Skeletal muscle satellite cell (primary cell): Measurements from ENCODE around the gene SEMA6D. TPM values are rescaled to one million over a fixed set of nuclear protein-coding genes. Genes with fewer than 3 reads are reported as not detected.

Source experiments
- H3K27me3 ChIP-seq: 2 replicates; pipeline ENCODE4 v1.7.0; 2013; ENCODE audit warnings: low read length; ENCODE audit not compliant: control insufficient read depth, insufficient read depth
- H3K36me3 ChIP-seq: 2 replicates; pipeline ENCODE4 v1.7.0; 2013; ENCODE audit warnings: mild to moderate bottlenecking, control low read depth, low read length; ENCODE audit not compliant: insufficient read depth
- H3K4me1 ChIP-seq: 2 replicates; pipeline ENCODE4 v1.7.0; 2013; ENCODE audit warnings: low read length; ENCODE audit not compliant: control insufficient read depth, insufficient read depth
- H3K4me2 ChIP-seq: 2 replicates; pipeline ENCODE4 v1.7.0; 2013; ENCODE audit warnings: mild to moderate bottlenecking, low read length
- H3K4me3 ChIP-seq: 2 replicates; pipeline ENCODE4 v1.7.0; 2013; ENCODE audit warnings: low read length
- H3K9ac ChIP-seq: 2 replicates; pipeline ENCODE4 v1.7.0; 2013; ENCODE audit warnings: mild to moderate bottlenecking, low read depth, low read length, moderate library complexity
- H3K9me3 ChIP-seq: replicated peaks from 2 replicates; pipeline ENCODE4 v1.7.0; 2013; ENCODE audit warnings: mild to moderate bottlenecking, control low read depth, low read length
- total RNA-seq: library from RNA; depleted of rRNA; stranded (reverse); fragments of >200 nt; gene quantifications from 2 replicates; pipeline ENCODE4 v1.2.3, GENCODE V29; 2012; rRNA removed

The SEMA6D gene, protein sequence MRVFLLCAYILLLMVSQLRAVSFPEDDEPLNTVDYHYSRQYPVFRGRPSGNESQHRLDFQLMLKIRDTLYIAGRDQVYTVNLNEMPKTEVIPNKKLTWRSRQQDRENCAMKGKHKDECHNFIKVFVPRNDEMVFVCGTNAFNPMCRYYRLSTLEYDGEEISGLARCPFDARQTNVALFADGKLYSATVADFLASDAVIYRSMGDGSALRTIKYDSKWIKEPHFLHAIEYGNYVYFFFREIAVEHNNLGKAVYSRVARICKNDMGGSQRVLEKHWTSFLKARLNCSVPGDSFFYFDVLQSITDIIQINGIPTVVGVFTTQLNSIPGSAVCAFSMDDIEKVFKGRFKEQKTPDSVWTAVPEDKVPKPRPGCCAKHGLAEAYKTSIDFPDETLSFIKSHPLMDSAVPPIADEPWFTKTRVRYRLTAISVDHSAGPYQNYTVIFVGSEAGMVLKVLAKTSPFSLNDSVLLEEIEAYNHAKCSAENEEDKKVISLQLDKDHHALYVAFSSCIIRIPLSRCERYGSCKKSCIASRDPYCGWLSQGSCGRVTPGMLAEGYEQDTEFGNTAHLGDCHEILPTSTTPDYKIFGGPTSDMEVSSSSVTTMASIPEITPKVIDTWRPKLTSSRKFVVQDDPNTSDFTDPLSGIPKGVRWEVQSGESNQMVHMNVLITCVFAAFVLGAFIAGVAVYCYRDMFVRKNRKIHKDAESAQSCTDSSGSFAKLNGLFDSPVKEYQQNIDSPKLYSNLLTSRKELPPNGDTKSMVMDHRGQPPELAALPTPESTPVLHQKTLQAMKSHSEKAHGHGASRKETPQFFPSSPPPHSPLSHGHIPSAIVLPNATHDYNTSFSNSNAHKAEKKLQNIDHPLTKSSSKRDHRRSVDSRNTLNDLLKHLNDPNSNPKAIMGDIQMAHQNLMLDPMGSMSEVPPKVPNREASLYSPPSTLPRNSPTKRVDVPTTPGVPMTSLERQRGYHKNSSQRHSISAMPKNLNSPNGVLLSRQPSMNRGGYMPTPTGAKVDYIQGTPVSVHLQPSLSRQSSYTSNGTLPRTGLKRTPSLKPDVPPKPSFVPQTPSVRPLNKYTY
- under 0.01 and 0.22 TPM in 2 replicates for total RNA-seq

- no peaks in the 10 kb centered on the region for H3K9me3 ChIP-seq
- H3K27me3 ChIP-seq: peaks cover 30% of the 10 kb centered on the region
- H3K4me2 ChIP-seq: peak within 1 kb of the TSS; percentile 99
- H3K4me1 ChIP-seq: peaks cover 14% of the 10 kb centered on the region
- peak within 1 kb of the TSS; percentile 83 for H3K4me3 ChIP-seq
- peak within 1 kb of the TSS; percentile 65 for H3K9ac ChIP-seq
- H3K36me3 ChIP-seq: no peaks in the 10 kb centered on the region
Observed at GRCh38 chr15:47717036-47717612, at the start of gene SEMA6D. Gene SEMA6D (plus strand): TSS chr15:47717505. CDS start chr15:47759799, 42,294 bp downstream.

DNA sequence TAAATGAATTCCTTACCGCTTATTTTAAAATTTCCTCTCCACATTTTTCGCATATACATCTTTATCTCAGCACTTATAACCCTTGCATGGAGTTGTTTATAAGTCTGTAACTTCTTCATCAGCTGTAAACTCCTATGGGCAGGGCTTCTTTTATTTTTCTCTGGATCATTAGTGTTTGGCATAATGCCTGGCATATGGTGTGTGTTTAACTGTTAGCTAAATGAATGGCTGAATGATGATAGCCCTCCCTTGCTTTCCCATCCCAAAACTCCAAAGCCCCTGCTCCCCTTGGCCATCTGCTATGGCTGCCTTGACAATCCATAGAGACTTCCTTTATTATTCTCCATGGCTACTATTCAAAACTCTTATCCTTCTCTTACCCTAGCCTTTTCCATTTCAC is 48.1 kb upstream of the SEMA6D start:
- no peak overlapping the region for H3K9ac ChIP-seq
- no peak overlapping the region for H3K4me3 ChIP-seq

GRCh38 chr15:47670365-47670764 is 46.9 kb upstream of the SEMA6D start:
- H3K27me3 ChIP-seq: peaks cover 16% of the 10 kb centered on the region
- H3K9ac ChIP-seq: no peak overlapping the region
- H3K4me1 ChIP-seq: peaks cover 7% of the 10 kb centered on the region
- H3K4me2 ChIP-seq: no peak overlapping the region
- H3K9me3 ChIP-seq: no peaks in the 10 kb centered on the region
- no peak overlapping the region for H3K4me3 ChIP-seq
- H3K36me3 ChIP-seq: no peaks in the 10 kb centered on the region

More for the DNA sequence above, 48.1 kb upstream of the SEMA6D start:
- Histone ChIP-seq H3K9me3 (no peaks in the 10 kb centered on the region), H3K4me1 (peaks cover 7% of the 10 kb centered on the region), H3K36me3 (no peaks in the 10 kb centered on the region), H3K4me2 (no peak overlapping the region), H3K27me3 (peaks cover 14% of the 10 kb centered on the region)

- H3K27me3 ChIP-seq: peaks cover 16% of the 10 kb centered on the region
- no peaks in the 10 kb centered on the region for H3K9me3 ChIP-seq
- no peak overlapping the region for H3K4me3 ChIP-seq
- H3K4me2 ChIP-seq: no peak overlapping the region
- H3K9ac ChIP-seq: no peak overlapping the region
- no peaks in the 10 kb centered on the region for H3K36me3 ChIP-seq
- no peaks in the 10 kb centered on the region for H3K4me1 ChIP-seq
Observed at GRCh38 chr15:47673232-47673761, 44.0 kb upstream of the SEMA6D start.

DNA sequence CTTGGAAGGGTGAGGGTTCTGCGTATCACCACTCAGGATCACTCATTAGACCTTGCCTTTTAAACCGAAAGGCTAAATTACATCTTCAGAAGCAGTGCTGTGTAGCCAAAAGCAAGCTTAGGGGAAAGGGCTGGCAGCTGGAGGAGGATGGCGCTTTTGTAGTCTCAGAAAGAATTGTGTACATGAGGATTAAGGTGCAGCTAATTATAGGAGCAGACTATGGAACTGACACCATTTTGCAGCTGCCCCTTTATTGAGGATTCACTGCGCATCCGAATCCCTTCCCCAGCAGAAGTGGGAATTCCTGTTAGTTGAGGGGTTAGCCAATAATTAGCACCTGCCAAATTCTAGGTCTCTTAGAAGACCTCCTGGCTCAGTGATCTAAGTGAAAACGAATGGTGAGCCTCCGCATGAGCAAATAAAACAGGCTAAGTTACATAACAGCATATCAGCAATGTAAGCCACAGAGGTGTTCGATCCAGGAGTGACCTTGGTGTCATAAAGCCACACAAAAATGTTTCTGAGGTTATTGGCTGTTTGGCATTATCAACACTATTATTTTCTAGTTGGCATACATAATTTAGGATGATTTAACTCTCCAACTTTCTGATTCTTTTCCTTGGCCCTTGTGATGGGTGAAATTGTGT is 42.6 kb upstream of the SEMA6D start:
- H3K9ac ChIP-seq: no peak overlapping the region
- H3K4me1 ChIP-seq: no peaks in the 10 kb centered on the region
- no peaks in the 10 kb centered on the region for H3K36me3 ChIP-seq
- peaks cover 16% of the 10 kb centered on the region for H3K27me3 ChIP-seq
- H3K4me3 ChIP-seq: no peak overlapping the region
- no peaks in the 10 kb centered on the region for H3K9me3 ChIP-seq
- no peak overlapping the region for H3K4me2 ChIP-seq

GRCh38 chr15:47675735-47676134 is 41.6 kb upstream of the SEMA6D start:
- Histone ChIP-seq H3K4me1 (no peaks in the 10 kb centered on the region), H3K36me3 (no peaks in the 10 kb centered on the region), H3K4me3 (no peak overlapping the region), H3K9ac (no peak overlapping the region), H3K9me3 (no peaks in the 10 kb centered on the region), H3K4me2 (no peak overlapping the region), H3K27me3 (peaks cover 16% of the 10 kb centered on the region)

DNA sequence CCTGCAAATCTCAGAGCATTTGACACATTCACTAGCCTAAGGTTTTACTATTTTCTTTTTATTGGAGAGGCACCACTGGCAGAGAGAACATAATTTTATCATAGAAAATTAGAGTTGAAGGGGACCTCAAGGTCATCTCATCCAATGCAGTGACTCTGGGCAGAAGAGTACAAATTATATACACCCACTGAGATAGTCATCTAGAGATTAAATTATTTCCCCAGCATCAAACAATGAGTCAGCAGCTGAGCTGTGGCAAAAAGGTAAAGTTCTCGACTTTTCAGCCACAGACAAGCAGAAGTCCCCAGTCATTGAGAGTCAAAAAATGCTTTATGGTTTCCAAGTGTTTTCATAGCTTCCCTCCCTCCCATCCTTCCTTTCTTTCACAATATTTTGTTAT is 39.3 kb upstream of the SEMA6D start:
- Histone ChIP-seq H3K9ac (no peak overlapping the region), H3K36me3 (no peaks in the 10 kb centered on the region), H3K27me3 (peaks cover 7% of the 10 kb centered on the region), H3K4me1 (no peaks in the 10 kb centered on the region), H3K9me3 (no peaks in the 10 kb centered on the region), H3K4me2 (no peak overlapping the region), H3K4me3 (no peak overlapping the region)

- no peaks in the 10 kb centered on the region for H3K4me1 ChIP-seq
- no peaks in the 10 kb centered on the region for H3K9me3 ChIP-seq
- H3K9ac ChIP-seq: no peak overlapping the region
Observed at GRCh38 chr15:47682661-47683060, 34.6 kb upstream of the SEMA6D start.

DNA sequence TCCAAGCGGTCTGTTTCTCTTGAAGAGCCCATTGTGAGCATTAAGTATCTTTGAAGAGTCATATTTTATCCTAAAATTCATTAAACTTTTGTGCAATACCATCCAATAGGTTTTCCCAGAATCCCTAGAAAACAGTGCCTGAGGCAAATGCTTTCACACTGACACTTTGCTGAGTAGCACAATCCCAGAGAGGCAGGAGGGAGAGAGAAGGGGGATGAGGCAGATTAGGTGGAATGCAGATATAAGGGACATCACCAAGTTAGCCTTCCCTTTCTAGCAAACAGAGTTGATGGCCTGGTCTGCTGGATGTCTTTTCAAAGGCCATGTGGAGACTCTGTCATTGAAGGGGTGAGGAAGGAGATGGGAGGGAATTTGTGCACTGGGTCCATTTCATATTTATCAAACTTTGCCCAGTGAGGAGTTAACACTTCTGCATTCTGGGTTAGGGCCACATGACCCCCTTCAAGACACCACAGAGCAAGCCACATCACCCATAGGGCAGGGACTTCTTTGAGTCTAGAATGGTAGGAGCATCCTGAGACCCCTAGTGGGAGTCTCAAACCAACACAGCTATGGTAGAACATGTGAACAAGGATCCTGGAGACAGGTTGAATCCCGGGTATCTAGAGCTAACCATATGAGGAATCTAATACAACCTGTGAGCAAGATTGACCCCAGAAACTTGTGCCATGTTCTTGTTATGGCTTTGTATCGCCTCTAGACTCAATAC is 32.0 kb upstream of the SEMA6D start:
- Histone ChIP-seq H3K4me2 (no peak overlapping the region), H3K36me3 (no peaks in the 10 kb centered on the region), H3K9me3 (no peaks in the 10 kb centered on the region), H3K27me3 (no peaks in the 10 kb centered on the region), H3K4me3 (no peak overlapping the region), H3K4me1 (peaks cover 11% of the 10 kb centered on the region), H3K9ac (no peak overlapping the region)

More at GRCh38 chr15:47682661-47683060, 34.6 kb upstream of the SEMA6D start:
- Histone ChIP-seq H3K4me3 (no peak overlapping the region), H3K36me3 (no peaks in the 10 kb centered on the region), H3K4me2 (no peak overlapping the region), H3K27me3 (no peaks in the 10 kb centered on the region)

GRCh38 chr15:47688573-47689086 is 28.7 kb upstream of the SEMA6D start:
- Histone ChIP-seq H3K9ac (no peak overlapping the region), H3K4me3 (peak overlapping the region; percentile 2), H3K9me3 (no peaks in the 10 kb centered on the region), H3K27me3 (no peaks in the 10 kb centered on the region), H3K4me1 (peaks cover 11% of the 10 kb centered on the region), H3K4me2 (peak overlapping the region; percentile 26), H3K36me3 (no peaks in the 10 kb centered on the region)
